Activated effector memory CD4-positive, alpha-beta T cell treated with Interleukin-2 at 50 U/mL for 16 hours (primary cell): ENCODE results near the gene ITGB1BP2.
"Not testable (repeated sequence)": the region's sequence is repeated elsewhere in the genome, so short reads cannot be mapped to it uniquely, and the experiment has no call there.

Experiments used
- DNase-seq: peaks from one replicate; pipeline ENCODE4 v3.0.0-alpha.2; 2020

The ITGB1BP2 gene

DNA sequence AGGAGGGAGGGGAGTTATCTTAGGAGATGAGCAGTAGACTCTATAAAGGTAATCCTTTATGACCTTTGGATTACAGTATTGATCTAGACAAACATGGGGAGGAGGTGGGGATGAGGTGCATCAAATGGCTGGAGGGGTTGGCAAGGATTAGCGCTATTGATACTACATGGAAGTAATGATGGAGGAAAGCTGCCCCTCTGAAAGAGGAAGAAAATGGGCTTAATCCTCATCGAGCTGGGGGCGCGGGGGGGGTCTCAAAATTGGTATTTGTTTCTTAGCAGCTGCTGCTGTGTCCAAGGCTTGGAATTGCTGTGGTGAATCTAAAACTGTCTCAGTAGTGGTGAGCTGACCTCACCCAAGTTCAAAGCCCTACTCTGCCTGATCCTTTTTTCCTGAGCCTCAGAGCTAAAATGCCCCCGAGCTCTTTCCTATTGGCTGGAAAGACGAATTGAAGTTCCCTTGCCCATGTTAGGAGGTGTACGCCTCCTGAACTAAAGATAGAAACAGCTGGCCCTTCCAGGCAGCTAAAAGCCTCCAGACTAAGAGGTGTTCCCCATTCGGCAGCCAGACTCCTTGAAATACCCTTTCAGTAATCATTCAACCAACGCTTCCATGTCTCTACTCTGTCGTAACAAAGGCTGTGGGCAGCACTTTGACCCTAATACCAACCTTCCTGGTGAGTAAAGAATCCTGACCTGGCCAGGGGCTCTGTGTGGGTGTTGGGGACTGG, at the start of gene ITGB1BP2:
ITGB1BP2 (plus strand) TSS at position 556 of the 730 bp plus-strand sequence; CDS start at position 613, 57 bp downstream.
- no peak for DNase-seq

DNA sequence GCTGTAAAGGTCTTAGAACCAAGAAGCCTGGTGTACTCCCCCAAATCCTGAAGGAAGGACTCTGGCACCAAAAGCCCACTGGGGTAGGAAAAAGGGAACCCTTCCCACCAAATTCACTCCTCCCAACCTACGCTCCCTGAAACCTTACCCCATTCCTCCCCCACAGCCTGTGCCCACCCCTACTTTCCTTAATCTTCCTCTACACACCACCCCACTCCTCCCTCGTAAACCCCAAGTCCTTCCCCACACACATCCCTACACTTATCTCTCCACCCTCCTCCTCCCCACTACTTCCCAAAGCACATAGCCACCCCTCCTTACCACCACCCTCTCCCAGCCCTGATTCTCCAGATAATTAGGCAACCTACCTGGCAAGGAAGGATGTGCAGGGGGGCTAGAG, 49.3 kb upstream of the ITGB1BP2 start:
- no peak for DNase-seq

DNA sequence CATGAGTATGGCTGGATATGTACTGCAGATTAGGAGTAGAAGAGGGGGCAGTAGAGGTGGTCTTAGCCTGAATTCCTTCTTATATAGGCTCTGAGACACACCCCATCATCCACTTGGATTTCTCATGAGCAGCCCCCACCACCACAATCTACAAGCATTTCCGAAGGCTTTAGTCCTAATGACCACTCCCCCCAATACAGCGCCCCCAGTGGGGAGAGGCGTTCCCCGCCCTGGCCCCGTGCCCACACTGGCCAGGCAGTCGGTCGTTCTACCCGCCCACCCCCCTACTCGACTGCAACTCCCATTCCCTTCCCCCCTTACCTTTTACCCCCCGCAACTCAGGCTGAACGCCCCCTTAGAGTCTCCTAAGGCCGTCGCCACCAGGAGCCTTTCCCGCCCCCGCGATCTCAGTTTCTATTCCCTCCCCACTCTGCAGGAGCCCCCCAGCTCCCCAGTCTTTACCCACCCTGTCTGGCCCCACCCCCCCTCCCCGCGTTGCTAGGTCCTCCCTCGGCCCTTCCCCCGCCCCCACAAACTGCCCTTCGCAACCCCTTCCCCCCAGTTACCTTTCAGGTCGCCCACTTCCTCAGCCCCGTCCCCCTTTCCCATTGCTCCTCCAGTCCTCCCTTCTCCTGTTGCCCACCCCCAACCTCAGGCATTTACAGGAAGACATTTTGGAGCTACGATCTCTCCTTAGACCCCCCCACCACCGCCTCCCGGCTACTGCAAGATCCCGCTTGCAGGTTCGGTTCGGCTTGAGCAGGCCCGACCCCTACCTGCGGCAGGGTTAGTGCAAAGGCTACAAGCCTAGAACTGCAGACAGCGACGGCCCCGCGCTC, 48.1 kb upstream of the ITGB1BP2 start:
- DNase-seq, result peak; percentile 7

DNA sequence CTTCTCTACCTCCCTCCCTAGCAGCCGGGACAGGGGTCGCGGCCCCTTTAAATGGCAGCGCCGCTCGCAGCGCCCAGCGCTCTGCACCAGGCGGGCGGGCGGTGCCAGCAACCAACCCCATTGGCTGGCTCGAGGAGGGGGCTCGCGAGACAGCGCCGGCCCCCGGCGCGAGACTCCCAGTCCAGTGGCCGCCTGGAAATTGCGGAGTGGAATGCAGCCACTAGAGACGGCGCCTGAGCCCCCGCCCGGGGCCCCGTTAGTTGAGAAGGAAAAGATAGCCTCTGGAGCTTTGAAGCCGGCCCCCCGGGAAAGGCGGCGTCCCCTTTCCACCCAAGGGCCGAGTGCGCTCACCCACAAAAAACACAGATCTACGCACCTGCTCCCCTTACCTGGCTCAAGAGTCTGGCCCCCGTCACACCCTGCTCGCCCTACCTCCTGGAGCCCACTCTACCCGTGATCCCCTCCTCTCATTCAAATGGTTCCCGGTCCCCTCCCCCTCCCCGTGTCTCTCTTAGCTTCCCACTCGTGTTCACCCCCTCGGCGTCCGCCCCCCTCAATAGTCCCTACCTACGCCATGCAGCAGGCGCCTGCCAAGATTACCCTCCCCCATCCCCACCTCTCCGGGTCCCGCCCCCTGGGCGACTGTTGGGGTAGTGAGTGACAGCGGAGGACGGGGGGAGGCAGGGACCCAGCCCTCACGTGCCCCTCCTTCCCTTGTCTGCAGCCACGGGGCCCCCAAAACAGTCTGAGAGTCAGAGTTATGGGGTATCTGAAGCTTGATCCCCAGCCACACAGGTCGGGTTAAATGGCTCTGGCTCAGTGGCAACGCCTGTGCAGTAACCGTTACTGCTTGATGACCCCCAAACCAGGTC, 47.2 kb upstream of the ITGB1BP2 start, which contains the start of gene ZMYM3:
ZMYM3 (minus strand) TSS at position 49 of the 872 bp plus-strand sequence. CDS start 885 bp downstream, outside the sequence.
- peak; percentile 72 for DNase-seq

DNA sequence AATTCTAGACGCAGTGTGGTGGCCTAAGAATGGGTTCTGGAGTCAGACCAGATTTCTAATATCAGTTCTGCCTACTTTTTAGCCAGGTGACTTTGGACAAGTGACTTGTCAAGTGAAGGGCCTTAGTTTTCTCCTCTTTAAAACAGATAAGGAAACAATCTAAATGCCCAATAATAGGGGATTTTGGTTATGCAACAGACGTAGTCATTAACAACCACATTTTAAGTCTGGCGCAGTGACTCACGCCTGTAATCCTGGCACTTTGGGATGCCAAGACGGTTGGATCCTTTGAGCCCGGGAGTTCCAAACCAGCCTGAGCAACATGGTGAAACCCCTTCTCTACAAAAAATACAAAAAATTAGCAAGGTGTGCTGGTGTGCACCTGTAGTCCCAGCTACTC, 45.5 kb upstream of the ITGB1BP2 start:
- DNase-seq, result no peak

DNA sequence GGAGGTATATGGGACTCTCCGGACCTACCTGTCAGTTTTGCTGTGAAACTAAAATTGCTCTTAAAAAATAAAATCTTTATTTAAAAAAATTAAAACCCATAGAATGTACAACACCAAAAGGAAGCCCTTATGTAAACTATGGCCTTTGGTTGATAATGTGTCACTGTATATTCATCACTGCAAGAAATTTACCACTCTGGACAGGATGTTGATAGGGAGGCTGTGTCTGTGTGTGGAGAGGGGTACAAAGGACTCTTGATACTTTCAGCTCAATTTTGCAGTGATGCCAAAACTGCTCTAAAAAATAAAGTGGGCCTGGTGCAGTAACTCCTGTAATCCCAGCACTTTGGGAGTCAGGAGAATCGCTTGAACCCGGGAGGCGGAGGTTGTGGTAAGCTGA, 44.7 kb upstream of the ITGB1BP2 start:
- no peak for DNase-seq

DNA sequence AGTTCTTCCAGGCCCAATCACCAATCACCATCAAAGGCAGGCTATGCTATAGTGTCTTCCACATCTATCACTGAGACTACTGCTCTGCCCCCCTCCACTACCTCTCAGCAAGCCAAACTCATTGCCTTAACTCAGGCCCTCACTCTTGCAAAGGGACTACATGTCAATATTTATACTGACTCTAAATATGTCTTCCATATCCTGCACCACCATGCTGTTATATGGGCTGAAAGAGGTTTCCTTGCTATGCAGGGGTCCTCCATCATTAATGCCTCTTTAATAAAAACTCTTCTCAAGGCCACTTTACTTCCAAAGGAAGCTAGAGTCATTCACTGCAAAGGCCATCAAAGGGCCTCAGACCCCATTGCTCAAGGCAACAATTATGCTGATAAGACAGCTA, 32.9 kb upstream of the ITGB1BP2 start:
- not testable (repeated sequence) for DNase-seq

DNA sequence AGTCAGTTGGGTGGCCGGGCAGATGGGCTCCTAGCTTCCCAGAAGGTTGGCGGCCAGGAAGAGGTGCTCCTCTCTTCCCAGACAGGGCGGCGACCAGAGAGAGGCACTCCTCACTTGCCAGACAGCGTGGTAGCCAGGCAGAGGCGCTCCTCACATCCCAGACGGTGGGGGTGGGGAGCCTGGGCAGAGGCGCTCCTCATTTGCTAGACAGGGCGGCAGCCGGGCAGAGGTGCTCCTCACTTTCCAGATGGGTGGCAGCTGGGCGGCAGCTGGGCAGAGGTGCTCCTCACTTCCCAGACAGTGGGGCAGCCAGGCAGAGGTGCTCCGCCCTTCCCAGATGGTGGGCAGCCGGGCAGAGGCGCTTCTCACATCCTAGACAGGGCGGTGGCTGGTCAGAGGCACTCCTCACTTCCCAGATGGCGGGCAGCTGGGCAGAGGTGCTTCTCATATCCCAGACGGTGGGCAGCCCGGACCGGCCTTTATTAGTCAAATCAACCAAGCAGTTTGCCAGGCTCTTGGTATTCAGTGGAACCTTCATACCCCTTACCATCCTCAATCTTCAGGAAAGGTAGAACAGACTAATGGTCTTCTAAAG, 31.7 kb upstream of the ITGB1BP2 start:
- no peak for DNase-seq

DNA sequence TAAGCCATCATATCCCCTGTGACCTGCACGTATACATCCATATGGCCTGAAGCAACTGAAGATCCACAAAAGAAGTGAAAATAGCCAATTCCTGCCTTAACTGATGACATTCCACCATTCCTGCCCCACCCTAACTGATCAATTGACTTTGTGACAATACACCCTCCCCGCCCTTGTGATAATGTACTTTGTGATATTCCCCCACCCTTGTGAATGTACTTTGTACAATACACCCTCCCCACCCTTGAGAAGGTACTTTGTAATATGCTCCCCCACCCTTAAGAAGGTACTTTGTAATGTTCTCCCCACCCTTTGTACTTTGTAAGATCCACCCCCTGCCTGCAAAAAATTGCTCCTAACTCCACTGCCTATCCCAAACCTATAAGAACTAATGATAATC, 29.2 kb upstream of the ITGB1BP2 start:
- DNase-seq, result not testable (repeated sequence)

DNA sequence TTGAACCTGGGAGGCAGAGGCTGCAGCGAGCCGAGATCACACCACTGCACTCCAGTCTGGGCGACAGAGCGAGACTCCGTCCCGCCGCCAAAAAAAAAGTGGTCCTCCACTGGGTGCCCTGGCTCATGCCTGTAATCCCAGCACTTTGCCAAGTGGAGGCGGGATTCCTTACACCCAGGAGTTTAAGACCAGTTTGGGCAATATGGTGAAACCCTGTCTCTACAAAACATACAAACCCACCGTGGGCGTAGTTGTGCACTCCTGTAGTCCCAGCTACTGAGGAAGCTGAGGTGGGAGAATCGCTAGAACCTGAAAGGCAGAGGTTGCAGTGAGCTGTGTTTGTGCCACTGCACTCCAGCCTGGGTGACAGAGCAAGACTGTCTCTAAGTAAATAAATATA, 20.2 kb upstream of the ITGB1BP2 start:
- not testable (repeated sequence) for DNase-seq

DNA sequence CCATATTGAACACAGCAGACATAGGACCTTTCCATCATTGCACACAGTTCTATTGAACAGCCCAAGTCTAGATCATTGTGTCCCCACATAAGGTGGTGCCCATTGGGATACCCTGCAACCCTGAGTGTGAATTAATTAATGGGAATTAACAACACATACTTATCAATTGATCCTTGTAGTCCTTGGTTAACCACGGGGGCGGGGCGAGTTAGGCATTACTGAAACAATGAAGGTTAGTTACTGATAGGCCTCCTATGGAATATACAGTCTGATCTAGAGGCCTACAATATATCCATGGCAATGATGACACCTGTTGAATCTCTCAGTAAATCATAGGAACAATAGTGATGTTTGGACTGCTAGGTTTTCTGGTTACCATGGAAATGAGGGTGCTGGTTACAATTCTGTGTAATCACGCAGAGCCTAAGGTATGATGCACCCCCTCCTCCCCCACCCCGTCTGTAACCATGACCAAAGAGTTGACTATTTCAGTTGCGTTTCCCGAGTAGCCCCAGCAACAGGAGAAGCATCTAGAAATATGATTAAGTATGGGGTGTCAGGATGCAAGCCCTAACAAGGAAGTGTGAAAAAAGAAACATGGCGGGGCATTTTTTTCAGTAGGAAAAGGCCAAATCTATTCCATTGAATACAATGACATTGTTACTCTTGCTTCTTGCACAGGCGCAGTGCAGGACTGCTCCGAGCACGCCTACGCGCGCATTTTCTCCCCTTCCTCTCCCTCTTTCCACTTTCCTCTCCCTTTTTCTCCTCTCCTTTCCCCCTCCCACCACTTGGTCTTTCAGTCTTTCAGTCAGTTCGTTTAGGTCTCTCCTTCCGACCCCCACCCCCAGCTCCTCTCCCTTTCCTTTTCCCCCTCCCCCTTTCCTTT, 18.8 kb upstream of the ITGB1BP2 start:
- DNase-seq, result no peak

DNA sequence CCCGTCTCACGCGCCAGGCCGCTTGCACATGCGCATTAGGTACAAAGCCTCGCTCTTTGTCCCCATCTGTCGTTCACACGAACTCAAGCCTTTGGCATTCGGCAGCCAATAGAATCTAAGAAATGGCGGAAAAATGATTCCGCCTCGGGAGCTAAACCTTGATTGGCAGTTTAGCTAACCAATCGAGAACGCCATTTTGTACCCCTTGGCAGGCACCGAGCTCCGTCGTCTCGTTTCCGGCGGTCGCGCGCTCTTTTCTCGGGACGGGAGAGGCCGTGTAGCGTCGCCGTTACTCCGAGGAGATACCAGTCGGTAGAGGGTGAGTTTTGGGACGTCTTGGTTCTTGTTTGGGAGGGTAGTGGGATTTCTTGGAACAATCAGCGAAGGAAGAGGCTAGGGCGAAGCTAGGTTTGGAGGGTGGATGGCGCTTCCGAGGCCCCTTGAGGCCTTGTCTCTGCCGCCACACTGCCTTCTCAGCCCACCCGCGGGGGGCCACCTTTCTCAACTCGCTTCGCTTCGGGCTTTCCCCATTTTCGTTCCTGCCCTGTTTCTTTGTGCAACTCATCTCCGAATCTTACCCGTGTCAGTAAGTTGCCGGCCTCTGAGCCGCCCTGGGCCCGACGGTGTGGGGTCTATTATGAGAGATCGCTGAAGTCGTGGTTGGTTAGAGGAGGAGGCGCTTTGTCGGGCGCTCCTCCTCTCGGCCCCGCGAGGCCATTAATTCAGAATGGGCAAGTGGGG, 18.0 kb upstream of the ITGB1BP2 start, which contains the start of gene NONO:
NONO (plus strand) TSS at position 233 of the 741 bp plus-strand sequence. CDS start 7,003 bp downstream, outside the sequence.
- DNase-seq, result peak; percentile 67

DNA sequence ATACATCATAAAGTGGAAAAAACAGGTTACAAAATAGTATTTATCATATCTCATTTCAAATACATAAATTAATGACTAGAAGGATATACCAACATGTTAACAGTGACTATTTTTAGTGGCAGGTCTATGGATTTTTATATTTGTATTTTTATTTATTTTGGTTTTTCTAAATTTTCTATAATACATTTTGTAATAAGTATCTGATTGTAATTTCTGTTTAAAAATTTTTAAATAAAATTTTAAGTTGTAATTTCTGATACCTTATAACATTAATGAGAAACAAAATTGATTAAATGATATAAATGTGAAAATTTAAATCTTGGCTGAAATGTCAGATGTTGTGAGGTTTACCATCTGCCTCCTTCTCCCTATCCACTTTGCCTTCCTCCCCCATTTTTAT, 15.6 kb upstream of the ITGB1BP2 start:
- DNase-seq, result no peak

DNA sequence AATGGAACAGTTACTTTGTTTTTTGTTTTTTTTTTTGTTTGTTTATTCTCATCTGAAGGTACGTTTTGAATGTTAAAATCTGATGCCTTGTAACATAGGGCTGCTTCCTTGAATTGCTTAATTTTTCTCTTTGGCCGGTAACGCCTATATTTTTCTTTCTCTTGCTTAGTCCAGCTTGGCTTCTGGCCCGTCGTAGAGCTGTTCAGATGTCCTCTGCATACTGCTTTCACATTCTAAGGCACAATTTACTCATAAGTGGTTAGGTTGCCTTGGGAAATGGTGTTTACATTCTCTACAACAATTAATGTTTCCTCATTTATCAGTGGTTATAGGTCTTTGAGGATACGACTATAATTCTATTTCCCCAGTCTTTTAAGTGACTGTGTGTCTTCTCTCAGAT, 10.2 kb upstream of the ITGB1BP2 start:
- no peak for DNase-seq

DNA sequence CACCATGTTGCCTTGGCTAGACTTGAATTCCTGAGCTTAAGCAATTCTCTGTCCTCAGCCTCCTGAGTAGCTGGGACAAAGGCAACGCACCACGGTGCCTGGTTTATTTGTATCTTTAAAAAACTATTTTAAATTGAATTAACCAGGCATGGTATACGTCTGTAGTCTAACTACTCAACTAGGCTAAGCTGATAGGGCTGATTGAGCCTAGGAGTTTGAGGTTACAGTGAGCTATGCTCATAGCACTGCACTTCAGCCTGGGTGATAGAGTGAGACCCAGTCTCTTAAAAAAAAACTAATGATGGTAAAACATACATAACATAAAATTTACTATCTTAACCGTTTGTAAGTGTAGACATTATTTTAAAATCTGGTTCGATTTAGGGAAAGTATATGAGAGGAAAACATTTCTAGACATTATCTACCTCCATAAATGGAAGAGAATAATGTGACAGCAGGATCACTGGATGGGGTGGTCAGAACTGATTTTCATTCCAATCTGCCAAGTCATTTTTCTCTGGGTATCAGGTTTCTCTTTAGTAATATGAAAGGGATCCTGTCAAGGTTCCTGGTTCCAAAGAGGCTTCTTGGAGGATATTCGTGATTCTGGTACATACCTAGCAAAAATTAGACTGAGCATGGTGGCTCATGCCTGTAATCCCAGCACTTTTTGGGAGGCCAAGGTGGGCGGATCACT, 8.7 kb upstream of the ITGB1BP2 start:
- no peak for DNase-seq

DNA sequence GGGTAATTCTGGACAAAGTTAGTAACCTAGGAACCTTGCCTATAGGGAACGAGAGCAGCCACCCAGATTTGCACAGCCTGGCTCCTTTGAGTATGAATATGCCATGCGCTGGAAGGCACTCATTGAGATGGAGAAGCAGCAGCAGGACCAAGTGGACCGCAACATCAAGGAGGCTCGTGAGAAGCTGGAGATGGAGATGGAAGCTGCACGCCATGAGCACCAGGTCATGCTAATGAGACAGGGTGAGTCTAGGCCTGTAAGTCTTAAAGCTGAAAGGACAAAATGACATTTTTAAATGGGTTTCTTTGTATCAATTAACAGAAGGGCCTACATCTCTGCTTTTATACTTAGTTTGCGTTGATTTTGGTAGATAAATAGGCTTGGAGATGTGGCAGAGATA, 4.7 kb upstream of the ITGB1BP2 start:
- no peak for DNase-seq

DNA sequence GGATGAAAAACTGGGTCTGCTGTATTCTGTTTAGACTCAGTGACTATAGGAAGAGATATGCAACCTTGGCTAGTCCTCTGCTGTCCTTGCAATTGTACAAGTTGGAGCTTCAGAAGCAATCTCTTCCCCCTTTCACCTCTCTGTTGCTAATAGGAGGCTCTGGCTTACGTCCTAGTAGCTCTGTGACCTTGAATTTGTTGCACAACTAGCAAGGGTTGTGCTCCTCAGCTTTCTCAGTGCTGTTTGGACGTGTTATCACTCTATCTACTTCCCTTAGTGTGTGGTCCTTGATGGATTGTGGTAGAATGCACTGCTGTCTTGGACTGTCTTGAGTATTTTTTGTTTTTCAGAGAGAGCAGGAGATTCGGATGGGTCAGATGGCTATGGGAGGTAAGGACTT, 3.4 kb upstream of the ITGB1BP2 start:
- DNase-seq, result no peak

DNA sequence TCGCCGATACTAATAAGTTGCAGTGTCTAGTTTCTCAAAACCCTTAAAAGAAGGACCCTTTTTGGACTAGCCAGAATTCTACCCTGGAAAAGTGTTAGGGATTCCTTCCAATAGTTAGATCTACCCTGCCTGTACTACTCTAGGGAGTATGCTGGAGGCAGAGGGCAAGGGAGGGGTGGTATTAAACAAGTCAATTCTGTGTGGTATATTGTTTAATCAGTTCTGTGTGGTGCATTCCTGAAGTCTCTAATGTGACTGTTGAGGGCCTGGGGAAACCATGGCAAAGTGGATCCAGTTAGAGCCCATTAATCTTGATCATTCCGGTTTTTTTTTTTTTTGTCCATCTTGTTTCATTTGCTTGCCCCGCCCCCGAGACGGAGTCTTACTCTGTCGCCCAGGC, 1.5 kb upstream of the ITGB1BP2 start:
- DNase-seq, result not testable (repeated sequence)

DNA sequence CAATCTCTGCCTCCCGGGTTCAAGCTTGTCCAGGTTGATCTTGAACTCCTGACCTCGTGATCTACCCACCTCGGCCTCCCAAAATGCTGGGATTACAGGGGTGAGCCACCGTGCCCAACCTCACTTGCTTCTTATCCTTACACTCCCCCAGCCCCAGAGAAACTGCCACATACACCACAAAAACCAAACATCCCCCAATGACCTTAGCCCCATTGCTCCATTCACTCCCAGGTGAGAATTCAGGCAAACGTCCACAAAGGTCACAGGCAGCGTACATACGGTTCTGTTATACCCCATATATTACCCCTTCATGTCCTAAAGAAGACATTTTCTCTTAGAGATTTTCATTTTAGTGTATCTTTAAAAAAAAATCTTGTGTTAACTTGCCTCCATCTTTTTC, 1.1 kb upstream of the ITGB1BP2 start:
- not testable (repeated sequence) for DNase-seq
